ENCODE data around the gene RPL13.

GRCh38 chr16:89579351-89579750, 18.9 kb downstream of the RPL13 start:
- no peak for TF ChIP-seq CTCF (IDR thresholded peaks at IDR 0.05)
- no peak for TF ChIP-seq EP300 (IDR thresholded peaks at IDR 0.05)
- TF ChIP-seq POLR2A (IDR thresholded peaks at IDR 0.05) = no peak

Data from upper lobe of left lung (tissue), 4 donors.